ENCODE measurements around the gene GSTM3. TPM values are rescaled to one million over a fixed set of nuclear protein-coding genes. Genes with fewer than 3 reads are reported as not detected.

GSTM3 gene
- total and polyA plus RNA-seq, 9 of the 15 experiments (the other 6 are each of a cell fraction or from before 2014, with no cell fraction given): 3.9 to 24.5 (median 9.4) TPM

- TF ChIP-seq SIX5 (IDR thresholded peaks at IDR 0.05; ENCODE audit: borderline replicate concordance in 1 of 2, insufficient read depth in 1 of 2, low read depth in 1 of 2, low read length in 2 of 2) (no peak), CCNT2 (IDR thresholded peaks at IDR 0.05; ENCODE audit: borderline replicate concordance, extremely low read depth, insufficient read length, low read depth, low read length) (no peak), HDGF (IDR thresholded peaks at IDR 0.05) (no peak), NBN (IDR thresholded peaks at IDR 0.05; ENCODE audit: low read depth) (no peak), GATAD2B (IDR thresholded peaks at IDR 0.05; ENCODE audit: borderline replicate concordance) (no peak), KLF16 (IDR thresholded peaks at IDR 0.05) (no peak)
Observed at GRCh38 chr1:109713636-109714035, 27.2 kb downstream of the GSTM3 start (continued).

GRCh38 chr1:109712321-109712864, 28.4 kb downstream of the GSTM3 start:
- no peak for TF ChIP-seq SFPQ (IDR thresholded peaks at IDR 0.05; ENCODE audit: low read depth, low read length)
- no peak for TF ChIP-seq MXD1 (CRISPR knock-in tag; IDR thresholded peaks at IDR 0.05; ENCODE audit: borderline replicate concordance, poor library complexity, severe bottlenecking)
- TF ChIP-seq ZNF133 (CRISPR knock-in tag; IDR thresholded peaks at IDR 0.05): no peak
- no peak for TF ChIP-seq TCF7 (IDR thresholded peaks at IDR 0.05; ENCODE audit: borderline replicate concordance)
- TF ChIP-seq MTA3 (IDR thresholded peaks at IDR 0.05; ENCODE audit: borderline replicate concordance): no peak
- TF ChIP-seq MCM3 (IDR thresholded peaks at IDR 0.05): no peak
- no peak for TF ChIP-seq GMEB1 (CRISPR knock-in tag; IDR thresholded peaks at IDR 0.05)
- no peak for TF ChIP-seq RBBP5 (IDR thresholded peaks at IDR 0.05; ENCODE audit: borderline replicate concordance, insufficient read depth, low read length, poor library complexity, severe bottlenecking)
- no peak for TF ChIP-seq KDM2B (CRISPR knock-in tag; IDR thresholded peaks at IDR 0.05)
- no peak for TF ChIP-seq PHTF2 (CRISPR knock-in tag; IDR thresholded peaks at IDR 0.05)
- TF ChIP-seq KLF1 (tag; IDR thresholded peaks at IDR 0.05): no peak
- TF ChIP-seq ZNF23 (CRISPR knock-in tag; IDR thresholded peaks at IDR 0.05): no peak
- in situ Hi-C loops (cut with MboI): no loop called here
- peaks cover 0 to 9% of the 10 kb centered on the region in 2 experiments; a peak in 2 of 5 replicates for H3K4me1 ChIP-seq (replicated peaks in 1 of 2; ENCODE audit: control insufficient read depth in 2 of 2, insufficient read depth in 2 of 2, low read length in 2 of 2)
- 28% methylated on average over 16 of the region's 22 CpGs for WGBS (ENCODE audit: insufficient coverage, low coverage, missing lambda C conversion rate)
- H3K36me3 ChIP-seq (ENCODE audit: control insufficient read depth, insufficient read depth, low read length): no peaks in the 10 kb centered on the region
- H4K20me1 ChIP-seq (replicated peaks; ENCODE audit: control insufficient read depth, insufficient read depth, low read length): no peaks in the 10 kb centered on the region
- H3K27ac ChIP-seq (ENCODE audit: extremely low read depth, low read depth, low read length): no peak overlapping the region
- no peak overlapping the region for H3K9ac ChIP-seq (ENCODE audit: insufficient read depth in 1 of 2, low read depth in 2 of 2, low read length in 2 of 2)
- no peak overlapping the region for H2AFZ ChIP-seq (ENCODE audit: low read depth, low read length)
- intact Hi-C loops (cut with micrococcal nuclease): no loop called here
- no TSS peak for BruUV-seq (replicated peaks)
- H3K27me3 ChIP-seq (ENCODE audit: control insufficient read depth in 2 of 2, insufficient read depth in 2 of 2, low read length in 2 of 2): peaks cover 0 to 6% of the 10 kb centered on the region in 2 experiments; a peak in 2 of 5 replicates
- peaks cover 5% of the 10 kb centered on the region; the same call in 1 of the 2 replicates for H3K9me3 ChIP-seq (replicated peaks; ENCODE audit: control insufficient read depth, insufficient read depth, low read depth, low read length)
- ChIA-PET POLR2A (interaction anchor here (0.6 to 1.1 kb wide), 3 partner anchors 30 to 99 kb away, joined by 3 to 4 read pairs (median 4); no protein-coding TSS in a partner anchor), CTCF (ENCODE audit: low intra/inter-chr PET ratio) (no interaction called here)
- no peak for ATAC-seq
- no peak overlapping the region for H3K4me2 ChIP-seq (ENCODE audit: insufficient read depth, low read length)
- H3K79me2 ChIP-seq (ENCODE audit: control insufficient read depth, insufficient read depth, low read length): no peaks in the 10 kb centered on the region
- DNase-seq (ENCODE audit: extremely low read depth in 1 of 4, low spot score in 3 of 4): peak in 1 of 4 experiments; percentile 3
- H3K4me3 ChIP-seq: no peak overlapping the region
- H3K9me1 ChIP-seq (ENCODE audit: control insufficient read depth, insufficient read depth, low read length): no peaks in the 10 kb centered on the region
- FAIRE-seq: no peak
